ENCODE results near the gene CCDC9. TPM values are rescaled to one million over a fixed set of nuclear protein-coding genes. Genes with fewer than 3 reads are reported as not detected.
A peak's percentile ranks its signal among the peaks of the same experiment; 100 is the strongest.

The CCDC9 gene
- total RNA-seq, 1 donor from 2014 or later: 59.4 TPM

GRCh38 chr19:47309038-47309437 is 52.7 kb downstream of the CCDC9 start:
- DNase-seq (ENCODE audit: low spot score): no peak
- Mint-ChIP-seq H3K27ac (ENCODE audit: unreplicated experiment) (peak overlapping the region; percentile 32), H3K9me3 (ENCODE audit: low read depth) (no peaks in the 10 kb centered on the region), H3K27me3 (ENCODE audit: low read depth) (no peaks in the 10 kb centered on the region), H3K36me3 (ENCODE audit: low read depth) (no peaks in the 10 kb centered on the region), H3K4me3 (ENCODE audit: unreplicated experiment) (no peak overlapping the region), H3K4me1 (ENCODE audit: low read depth) (peaks cover 29% of the 10 kb centered on the region)
- no peak for TF ChIP-seq CTCF (IDR thresholded peaks at IDR 0.05)

- no peaks in the 10 kb centered on the region for H3K36me3 Mint-ChIP-seq (ENCODE audit: low read depth)
- no peak for DNase-seq (ENCODE audit: low spot score)
- H3K27me3 Mint-ChIP-seq (ENCODE audit: low read depth): no peaks in the 10 kb centered on the region
- TF ChIP-seq CTCF (IDR thresholded peaks at IDR 0.05): no peak
- peaks cover 29% of the 10 kb centered on the region for H3K4me1 Mint-ChIP-seq (ENCODE audit: low read depth)
- H3K27ac Mint-ChIP-seq (ENCODE audit: unreplicated experiment): peak within 1 kb of the TSS; percentile 41
- no peak within 1 kb of the TSS for H3K4me3 Mint-ChIP-seq (ENCODE audit: unreplicated experiment)
- H3K9me3 Mint-ChIP-seq (ENCODE audit: low read depth): no peaks in the 10 kb centered on the region
These were observed 53.3 kb downstream of the CCDC9 start, which contains the start of gene C5AR1 for GRCh38 chr19:47309608-47310007. C5AR1 (plus strand) TSS chr19:47309861; CDS start chr19:47309896, 35 bp downstream.

GRCh38 chr19:47310323-47310722 is 54.0 kb downstream of the CCDC9 start:
- H3K4me1 Mint-ChIP-seq (ENCODE audit: low read depth): peaks cover 30% of the 10 kb centered on the region
- H3K9me3 Mint-ChIP-seq (ENCODE audit: low read depth): peaks cover 3% of the 10 kb centered on the region
- no peak overlapping the region for H3K4me3 Mint-ChIP-seq (ENCODE audit: unreplicated experiment)
- DNase-seq (ENCODE audit: low spot score): no peak
- H3K36me3 Mint-ChIP-seq (ENCODE audit: low read depth): no peaks in the 10 kb centered on the region
- H3K27ac Mint-ChIP-seq (ENCODE audit: unreplicated experiment): no peak overlapping the region
- no peaks in the 10 kb centered on the region for H3K27me3 Mint-ChIP-seq (ENCODE audit: low read depth)
- TF ChIP-seq CTCF (IDR thresholded peaks at IDR 0.05): no peak

GRCh38 chr19:47310819-47311218 is 54.5 kb downstream of the CCDC9 start:
- Mint-ChIP-seq H3K27ac (ENCODE audit: unreplicated experiment) (no peak overlapping the region), H3K9me3 (ENCODE audit: low read depth) (peaks cover 3% of the 10 kb centered on the region), H3K4me1 (ENCODE audit: low read depth) (peaks cover 31% of the 10 kb centered on the region), H3K27me3 (ENCODE audit: low read depth) (no peaks in the 10 kb centered on the region), H3K36me3 (ENCODE audit: low read depth) (no peaks in the 10 kb centered on the region), H3K4me3 (ENCODE audit: unreplicated experiment) (no peak overlapping the region)
- DNase-seq (ENCODE audit: low spot score): no peak
- no peak for TF ChIP-seq CTCF (IDR thresholded peaks at IDR 0.05)

GRCh38 chr19:47312366-47313006 is 56.2 kb downstream of the CCDC9 start:
- no peak for DNase-seq (ENCODE audit: low spot score)
- Mint-ChIP-seq H3K4me3 (ENCODE audit: unreplicated experiment) (no peak overlapping the region), H3K4me1 (ENCODE audit: low read depth) (peaks cover 28% of the 10 kb centered on the region), H3K9me3 (ENCODE audit: low read depth) (peaks cover 3% of the 10 kb centered on the region), H3K27ac (ENCODE audit: unreplicated experiment) (no peak overlapping the region), H3K27me3 (ENCODE audit: low read depth) (no peaks in the 10 kb centered on the region), H3K36me3 (ENCODE audit: low read depth) (no peaks in the 10 kb centered on the region)
- TF ChIP-seq CTCF (IDR thresholded peaks at IDR 0.05): no peak

All from chondrocyte (in vitro differentiated cells).